RWPE2 (cell line): Measurements from ENCODE around the gene CTNNA2.

Source experiments
- ATAC-seq: fragments of 200-7000 bp; cut with Tn5 transposase; 3 replicates; pipeline ENCODE4 v1.9.1; 2021; ENCODE audit warnings: low read depth
- DNase-seq: peaks from one replicate; pipeline ENCODE4 v3.0.0-alpha.2; 2020; ENCODE audit warnings: low spot score
- H3K27ac ChIP-seq: fragments of 450-650 bp; 2 replicates; pipeline ENCODE4 v1.5.1; 2017; ENCODE audit warnings: mild to moderate bottlenecking; ENCODE audit not compliant: poor library complexity, severe bottlenecking
- H3K27me3 ChIP-seq: fragments of 250-450 bp; sonication (Bioruptor Pico); 2 replicates; pipeline ENCODE4 v1.5.1; 2021; ENCODE audit warnings: mild to moderate bottlenecking, moderate library complexity; ENCODE audit not compliant: insufficient read depth, poor library complexity, severe bottlenecking
- H3K36me3 ChIP-seq: fragments of 250-450 bp; sonication (Bioruptor Pico); 2 replicates; pipeline ENCODE4 v1.5.1; 2020; ENCODE audit warnings: low read depth, mild to moderate bottlenecking, moderate library complexity
- H3K4me1 ChIP-seq: fragments of 250-450 bp; sonication (Bioruptor Pico); 2 replicates; pipeline ENCODE4 v1.5.1; 2021; ENCODE audit warnings: mild to moderate bottlenecking, moderate library complexity; ENCODE audit not compliant: insufficient read depth, poor library complexity, severe bottlenecking
- H3K4me3 ChIP-seq: fragments of 250-450 bp; sonication (Bioruptor Pico); 2 replicates; pipeline ENCODE4 v1.5.1; 2021; ENCODE audit warnings: mild to moderate bottlenecking, moderate library complexity; ENCODE audit not compliant: severe bottlenecking
- H3K9me3 ChIP-seq: fragments of 250-450 bp; sonication (Bioruptor Pico); 2 replicates; pipeline ENCODE4 v1.5.1; 2021; ENCODE audit warnings: mild to moderate bottlenecking, moderate library complexity; ENCODE audit not compliant: severe bottlenecking
- CTCF ChIP-seq: fragments of 450-650 bp; IDR thresholded peaks from one replicate; pipeline ENCODE4 v1.5.1; 2017; ENCODE audit warnings: mild to moderate bottlenecking, moderate library complexity; ENCODE audit not compliant: poor library complexity, severe bottlenecking

CTNNA2 gene

GRCh38 chr2:80042635-80043034 lies 529.8 kb downstream of the CTNNA2 start:
- DNase-seq (no peak), ATAC-seq (no peak)
- TF ChIP-seq CTCF, result no peak
- Histone ChIP-seq H3K4me1 (no peaks in the 10 kb centered on the region), H3K36me3 (no peaks in the 10 kb centered on the region), H3K9me3 (no peaks in the 10 kb centered on the region), H3K27me3 (peaks cover 5% of the 10 kb centered on the region), H3K27ac (no peak overlapping the region), H3K4me3 (no peak overlapping the region)

- no peak overlapping the region for H3K4me3 ChIP-seq
- no peak for DNase-seq
- no peaks in the 10 kb centered on the region for H3K9me3 ChIP-seq
- ATAC-seq, result no peak
- no peaks in the 10 kb centered on the region for H3K36me3 ChIP-seq
- no peaks in the 10 kb centered on the region for H3K27me3 ChIP-seq
- TF ChIP-seq CTCF, result no peak
- no peak overlapping the region for H3K27ac ChIP-seq
- H3K4me1 ChIP-seq, result no peaks in the 10 kb centered on the region
Observed at GRCh38 chr2:80048296-80048695, 535.4 kb downstream of the CTNNA2 start.

GRCh38 chr2:80050246-80050645 lies 537.4 kb downstream of the CTNNA2 start:
- Histone ChIP-seq H3K4me3 (no peak overlapping the region), H3K36me3 (no peaks in the 10 kb centered on the region), H3K4me1 (peaks cover 7% of the 10 kb centered on the region), H3K9me3 (no peaks in the 10 kb centered on the region), H3K27ac (no peak overlapping the region), H3K27me3 (no peaks in the 10 kb centered on the region)
- no peak for DNase-seq
- TF ChIP-seq CTCF, result no peak
- no peak for ATAC-seq

GRCh38 chr2:80053522-80054345 lies 540.9 kb downstream of the CTNNA2 start:
- Histone ChIP-seq H3K9me3 (no peaks in the 10 kb centered on the region), H3K4me1 (peaks cover 7% of the 10 kb centered on the region), H3K27ac (peak overlapping the region; percentile 65), H3K4me3 (no peak overlapping the region), H3K36me3 (no peaks in the 10 kb centered on the region), H3K27me3 (no peaks in the 10 kb centered on the region)
- DNase-seq, result no peak
- peak; percentile 22; the same call in 1 of the 3 replicates for ATAC-seq
- TF ChIP-seq CTCF, result no peak

- Histone ChIP-seq H3K4me3 (no peak overlapping the region), H3K9me3 (no peaks in the 10 kb centered on the region), H3K27ac (peak overlapping the region; percentile 65), H3K4me1 (peaks cover 7% of the 10 kb centered on the region), H3K36me3 (no peaks in the 10 kb centered on the region), H3K27me3 (no peaks in the 10 kb centered on the region)
- TF ChIP-seq CTCF, result no peak
- DNase-seq, result peak; percentile 65
- peak; percentile 95 for ATAC-seq
Observed at GRCh38 chr2:80054346-80054675, 541.5 kb downstream of the CTNNA2 start.
